Activated T-helper 17 cell treated with anti-CD3 and anti-CD28 coated beads, Interleukin-2, amount 50 U/mL, for 72 hours (primary cell): ENCODE results near the gene KIF2A. TPM values are rescaled to one million over a fixed set of nuclear protein-coding genes. Genes with fewer than 3 reads are reported as not detected.
"Not testable (repeated sequence)": the region's sequence is repeated elsewhere in the genome, so short reads cannot be mapped to it uniquely, and the experiment has no call there.

Experiments
- ATAC-seq: fragments of 150-1000 bp; cut with Tn5 transposase; replicated peaks from 2 replicates; pipeline ENCODE4 v1.10.0; 2021; ENCODE audit warnings: mild to moderate bottlenecking, moderate library complexity
- H3K27ac Mint-ChIP-seq: one replicate; pipeline ENCODE4 v1.8.0; 2022; ENCODE audit warnings: mixed read lengths
- H3K27me3 Mint-ChIP-seq: one replicate; pipeline ENCODE4 v1.8.0; 2022; ENCODE audit warnings: mixed read lengths
- H3K36me3 Mint-ChIP-seq: one replicate; pipeline ENCODE4 v1.8.0; 2022; ENCODE audit warnings: low read depth, mild to moderate bottlenecking, mixed read lengths
- H3K4me1 Mint-ChIP-seq: one replicate; pipeline ENCODE4 v1.8.0; 2022; ENCODE audit warnings: mixed read lengths
- H3K4me3 Mint-ChIP-seq: one replicate; pipeline ENCODE4 v1.8.0; 2022; ENCODE audit warnings: mild to moderate bottlenecking, mixed read lengths
- H3K9me3 Mint-ChIP-seq: one replicate; pipeline ENCODE4 v1.8.0; 2022; ENCODE audit warnings: mixed read lengths
- total RNA-seq, 2 donors: library from RNA; stranded (reverse); gene quantifications; one replicate each; pipeline ENCODE4 v1.2.3, GENCODE V29; 2022

KIF2A gene
- total RNA-seq, 2 donors from 2014 or later, result 243 to 283 TPM

GRCh38 chr5:62282064-62282463 lies 23.9 kb upstream of the KIF2A start:
- peaks cover 47% of the 10 kb centered on the region for H3K4me1 Mint-ChIP-seq
- H3K36me3 Mint-ChIP-seq, result peaks cover 15% of the 10 kb centered on the region
- H3K9me3 Mint-ChIP-seq, result peaks cover 8% of the 10 kb centered on the region
- no peak overlapping the region for H3K4me3 Mint-ChIP-seq
- no peaks in the 10 kb centered on the region for H3K27me3 Mint-ChIP-seq
- no peak overlapping the region for H3K27ac Mint-ChIP-seq
- ATAC-seq, result no peak

- Mint-ChIP-seq H3K4me3 (peak overlapping the region; percentile 23), H3K36me3 (peaks cover 21% of the 10 kb centered on the region), H3K4me1 (peaks cover 53% of the 10 kb centered on the region), H3K27me3 (no peaks in the 10 kb centered on the region), H3K27ac (peak overlapping the region; percentile 53), H3K9me3 (peaks cover 8% of the 10 kb centered on the region)
- ATAC-seq, result no peak
These were observed 23.0 kb upstream of the KIF2A start for GRCh38 chr5:62283005-62283404.

GRCh38 chr5:62283861-62284260 lies 22.1 kb upstream of the KIF2A start:
- H3K4me1 Mint-ChIP-seq, result peaks cover 56% of the 10 kb centered on the region
- H3K27ac Mint-ChIP-seq, result peak overlapping the region; percentile 95
- H3K4me3 Mint-ChIP-seq, result peak overlapping the region; percentile 83
- ATAC-seq, result no peak
- H3K27me3 Mint-ChIP-seq, result no peaks in the 10 kb centered on the region
- H3K36me3 Mint-ChIP-seq, result peaks cover 21% of the 10 kb centered on the region
- peaks cover 8% of the 10 kb centered on the region for H3K9me3 Mint-ChIP-seq

- peak; percentile 77 for ATAC-seq
- Mint-ChIP-seq H3K27me3 (no peaks in the 10 kb centered on the region), H3K4me1 (peaks cover 57% of the 10 kb centered on the region), H3K36me3 (peaks cover 21% of the 10 kb centered on the region), H3K27ac (peak overlapping the region; percentile 95), H3K9me3 (peaks cover 8% of the 10 kb centered on the region), H3K4me3 (peak overlapping the region; percentile 83)
These were observed 20.8 kb upstream of the KIF2A start for GRCh38 chr5:62284946-62285891.

- H3K4me3 Mint-ChIP-seq, result peak overlapping the region; percentile 83
- no peaks in the 10 kb centered on the region for H3K27me3 Mint-ChIP-seq
- H3K9me3 Mint-ChIP-seq, result peaks cover 8% of the 10 kb centered on the region
- peaks cover 21% of the 10 kb centered on the region for H3K36me3 Mint-ChIP-seq
- H3K4me1 Mint-ChIP-seq, result peaks cover 64% of the 10 kb centered on the region
- ATAC-seq, result peak; percentile 12
- H3K27ac Mint-ChIP-seq, result peak overlapping the region; percentile 95
These were observed 19.2 kb upstream of the KIF2A start for GRCh38 chr5:62286834-62287233.

DNA sequence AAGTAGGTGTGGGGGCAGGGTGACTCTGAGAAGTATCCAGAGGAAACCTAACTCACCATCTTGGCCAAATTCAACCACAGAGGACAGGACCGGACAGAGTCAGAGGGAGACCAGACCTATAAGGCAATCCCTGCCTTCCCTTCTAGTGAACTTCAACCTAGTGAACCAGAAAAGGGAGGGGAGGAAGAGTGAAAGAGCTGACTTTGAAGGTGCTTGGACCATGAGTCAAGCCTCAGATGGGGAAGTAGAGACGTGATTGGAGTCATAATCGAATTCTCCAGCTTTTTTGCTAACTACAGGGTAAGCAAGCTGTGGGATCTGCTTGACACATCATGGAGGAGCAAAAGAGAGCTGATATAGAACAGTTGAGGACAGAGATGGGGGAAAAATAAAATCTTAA lies 18.8 kb upstream of the KIF2A start:
- peak; percentile 48 for ATAC-seq
- H3K4me1 Mint-ChIP-seq, result peaks cover 64% of the 10 kb centered on the region
- H3K4me3 Mint-ChIP-seq, result peak overlapping the region; percentile 83
- H3K27me3 Mint-ChIP-seq, result no peaks in the 10 kb centered on the region
- peak overlapping the region; percentile 95 for H3K27ac Mint-ChIP-seq
- H3K9me3 Mint-ChIP-seq, result peaks cover 8% of the 10 kb centered on the region
- H3K36me3 Mint-ChIP-seq, result peaks cover 21% of the 10 kb centered on the region

GRCh38 chr5:62288118-62288517 lies 17.9 kb upstream of the KIF2A start:
- Mint-ChIP-seq H3K27ac (peak overlapping the region; percentile 95), H3K4me1 (peaks cover 63% of the 10 kb centered on the region), H3K36me3 (peaks cover 28% of the 10 kb centered on the region), H3K4me3 (peak overlapping the region; percentile 83), H3K9me3 (peaks cover 11% of the 10 kb centered on the region), H3K27me3 (no peaks in the 10 kb centered on the region)
- ATAC-seq, result no peak

GRCh38 chr5:62289813-62290212 lies 16.2 kb upstream of the KIF2A start:
- H3K4me1 Mint-ChIP-seq, result peaks cover 52% of the 10 kb centered on the region
- peak overlapping the region; percentile 95 for H3K27ac Mint-ChIP-seq
- peak overlapping the region; percentile 83 for H3K4me3 Mint-ChIP-seq
- H3K36me3 Mint-ChIP-seq, result peaks cover 28% of the 10 kb centered on the region
- peaks cover 9% of the 10 kb centered on the region for H3K9me3 Mint-ChIP-seq
- H3K27me3 Mint-ChIP-seq, result no peaks in the 10 kb centered on the region
- peak; percentile 8 for ATAC-seq

DNA sequence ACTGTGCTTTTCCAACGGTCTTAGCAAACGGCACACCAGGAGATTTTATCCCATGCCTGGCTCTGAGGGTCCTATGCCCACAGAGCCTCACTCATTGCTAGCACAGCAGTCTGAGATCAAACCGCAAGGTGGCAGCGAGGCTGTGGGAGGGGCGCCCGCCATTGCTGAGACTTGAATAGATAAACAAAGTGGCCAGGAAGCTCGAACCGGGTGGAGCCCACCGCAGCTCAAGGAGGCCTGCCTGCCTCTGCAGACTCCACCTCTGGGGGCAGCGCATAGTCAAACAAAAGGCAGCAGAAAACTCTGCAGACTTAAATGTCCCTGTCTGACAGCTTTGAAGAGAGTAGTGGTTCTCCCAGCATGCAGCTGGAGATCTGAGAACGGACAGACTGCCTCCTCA lies 14.2 kb upstream of the KIF2A start:
- Mint-ChIP-seq H3K4me3 (peak overlapping the region; percentile 83), H3K36me3 (peaks cover 15% of the 10 kb centered on the region)
- not testable (repeated sequence) for ATAC-seq

DNA sequence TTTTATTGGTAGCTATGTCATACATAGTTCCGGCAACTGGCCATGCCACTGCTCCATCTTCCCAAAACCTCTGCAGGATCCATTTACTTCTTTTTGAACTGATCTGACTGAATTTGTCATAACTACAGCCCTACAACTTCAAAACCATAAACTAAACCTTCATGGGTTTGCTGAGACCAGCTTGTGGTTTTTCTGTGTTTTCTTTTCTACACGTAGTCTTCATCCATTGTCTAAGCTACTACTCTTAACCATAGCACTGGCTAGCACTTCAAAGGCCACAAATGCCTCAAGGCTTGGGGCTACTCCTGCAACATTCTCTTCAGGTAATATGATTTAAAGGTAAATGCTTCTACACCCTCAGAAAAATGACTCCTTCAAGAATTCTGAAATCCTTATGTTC lies 9.0 kb upstream of the KIF2A start:
- no peaks in the 10 kb centered on the region for H3K27me3 Mint-ChIP-seq
- peaks cover 33% of the 10 kb centered on the region for H3K4me1 Mint-ChIP-seq
- H3K9me3 Mint-ChIP-seq, result peaks cover 9% of the 10 kb centered on the region
- H3K4me3 Mint-ChIP-seq, result peak overlapping the region; percentile 56
- ATAC-seq, result peak; percentile 86
- peak overlapping the region; percentile 79 for H3K27ac Mint-ChIP-seq
- H3K36me3 Mint-ChIP-seq, result peaks cover 7% of the 10 kb centered on the region

More for the DNA sequence above, 14.2 kb upstream of the KIF2A start:
- H3K27me3 Mint-ChIP-seq, H3K9me3 Mint-ChIP-seq: not testable (repeated sequence)
- peak overlapping the region; percentile 79 for H3K27ac Mint-ChIP-seq
- H3K4me1 Mint-ChIP-seq, result peaks cover 37% of the 10 kb centered on the region

DNA sequence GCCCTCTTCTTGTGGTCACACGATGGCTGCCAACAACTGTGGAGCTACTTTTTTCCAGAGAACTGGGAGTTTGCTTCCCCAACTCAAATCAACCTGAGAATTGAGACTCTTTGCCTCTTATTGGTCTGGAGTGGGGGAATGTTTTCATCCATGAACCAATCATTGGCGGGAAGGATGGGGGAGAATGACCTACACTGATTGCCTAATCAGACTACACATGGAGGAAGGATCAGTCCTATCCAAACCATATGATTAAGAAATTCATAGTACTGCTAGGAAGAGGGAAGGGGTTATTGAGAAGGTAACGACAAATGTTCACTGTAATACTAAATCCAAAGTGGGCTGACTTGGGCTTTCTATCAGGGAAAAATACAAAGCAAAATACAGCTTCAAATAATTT lies 7.9 kb upstream of the KIF2A start:
- Mint-ChIP-seq H3K27ac (peak overlapping the region; percentile 79), H3K9me3 (peaks cover 4% of the 10 kb centered on the region), H3K27me3 (no peaks in the 10 kb centered on the region), H3K36me3 (no peaks in the 10 kb centered on the region), H3K4me3 (peak overlapping the region; percentile 56), H3K4me1 (peaks cover 34% of the 10 kb centered on the region)
- ATAC-seq, result no peak

- H3K9me3 Mint-ChIP-seq, result no peaks in the 10 kb centered on the region
- peaks cover 34% of the 10 kb centered on the region for H3K4me1 Mint-ChIP-seq
- no peaks in the 10 kb centered on the region for H3K27me3 Mint-ChIP-seq
- peak overlapping the region; percentile 62 for H3K4me3 Mint-ChIP-seq
- no peaks in the 10 kb centered on the region for H3K36me3 Mint-ChIP-seq
- ATAC-seq, result peak; percentile 35
- H3K27ac Mint-ChIP-seq, result peak overlapping the region; percentile 80
These were observed 6.9 kb upstream of the KIF2A start for GRCh38 chr5:62299101-62299500.

GRCh38 chr5:62299600-62299999 lies 6.4 kb upstream of the KIF2A start:
- Mint-ChIP-seq H3K4me3 (peak overlapping the region; percentile 62), H3K36me3 (no peaks in the 10 kb centered on the region), H3K27ac (peak overlapping the region; percentile 80), H3K4me1 (peaks cover 34% of the 10 kb centered on the region), H3K27me3 (no peaks in the 10 kb centered on the region), H3K9me3 (no peaks in the 10 kb centered on the region)
- peak; percentile 43 for ATAC-seq

DNA sequence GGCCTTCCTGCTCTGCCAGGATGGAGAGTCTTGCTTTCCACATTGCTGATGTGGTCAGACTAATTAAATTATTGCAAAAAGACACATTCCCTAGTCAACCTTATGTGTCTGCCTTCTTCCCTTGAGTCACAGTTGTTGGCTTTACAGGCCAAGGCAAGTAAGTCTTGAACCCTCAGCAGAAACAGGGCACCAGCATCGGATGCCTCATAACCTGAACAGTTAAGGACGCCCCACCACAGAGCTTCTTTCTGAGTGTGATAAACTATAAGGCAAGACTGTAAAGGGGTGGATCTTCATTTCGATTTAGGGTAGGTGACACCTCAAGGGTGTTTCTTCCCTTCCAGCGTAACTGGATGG lies 670 bp upstream of the KIF2A start:
- Mint-ChIP-seq H3K4me1 (peaks cover 29% of the 10 kb centered on the region), H3K27me3 (no peaks in the 10 kb centered on the region), H3K36me3 (peaks cover 44% of the 10 kb centered on the region), H3K4me3 (peak overlapping the region; percentile 97), H3K27ac (peak overlapping the region; percentile 98), H3K9me3 (no peaks in the 10 kb centered on the region)
- ATAC-seq, result peak; percentile 45

- peak overlapping the region; percentile 97 for H3K4me3 Mint-ChIP-seq
- peak; percentile 25 for ATAC-seq
- H3K9me3 Mint-ChIP-seq, result no peaks in the 10 kb centered on the region
- peak overlapping the region; percentile 96 for H3K27ac Mint-ChIP-seq
- H3K27me3 Mint-ChIP-seq, result no peaks in the 10 kb centered on the region
- H3K4me1 Mint-ChIP-seq, result peaks cover 40% of the 10 kb centered on the region
- peaks cover 55% of the 10 kb centered on the region for H3K36me3 Mint-ChIP-seq
These were observed 403 bp downstream of the KIF2A start for GRCh38 chr5:62306323-62306895.
